HG03460 (cell line): ENCODE measurements around the gene DPH3.

ENCODE experiments used
- ATAC-seq: cut with Tn5 transposase; IDR thresholded peaks from one replicate; pipeline ENCODE4 v1.9.1; 2021; ENCODE audit not compliant: unreplicated experiment

The DPH3 gene

GRCh38 chr3:16294844-16295243, 30.1 kb upstream of the DPH3 start:
- ATAC-seq: no peak

GRCh38 chr3:16290827-16291196, 26.1 kb upstream of the DPH3 start:
- ATAC-seq: peak; percentile 49

- ATAC-seq: peak; percentile 5
Observed at GRCh38 chr3:16290007-16290826, 25.5 kb upstream of the DPH3 start.

GRCh38 chr3:16289144-16289889, 24.6 kb upstream of the DPH3 start:
- ATAC-seq: no peak

GRCh38 chr3:16288664-16289063, 23.9 kb upstream of the DPH3 start:
- ATAC-seq: no peak

- ATAC-seq: no peak
Observed at GRCh38 chr3:16286751-16287543, 22.2 kb upstream of the DPH3 start.

GRCh38 chr3:16286161-16286560, 21.4 kb upstream of the DPH3 start:
- peak; percentile 70 for ATAC-seq

- no peak for ATAC-seq
Observed at GRCh38 chr3:16284633-16285032, 19.9 kb upstream of the DPH3 start.

GRCh38 chr3:16280671-16281070, 15.9 kb upstream of the DPH3 start:
- no peak for ATAC-seq

- no peak for ATAC-seq
Observed at GRCh38 chr3:16279010-16279801, 14.5 kb upstream of the DPH3 start.

GRCh38 chr3:16277471-16277870, 12.7 kb upstream of the DPH3 start:
- ATAC-seq: no peak

GRCh38 chr3:16273867-16274266, 9.1 kb upstream of the DPH3 start:
- no peak for ATAC-seq

- ATAC-seq: no peak
Observed at GRCh38 chr3:16272588-16272987, 7.8 kb upstream of the DPH3 start.

- no peak for ATAC-seq
Observed at GRCh38 chr3:16270855-16271254, 6.1 kb upstream of the DPH3 start.

- ATAC-seq: no peak
Observed at GRCh38 chr3:16266714-16267113, 2.0 kb upstream of the DPH3 start.

GRCh38 chr3:16265455-16265786, 678 bp upstream of the DPH3 start:
- no peak for ATAC-seq

GRCh38 chr3:16264174-16264707, 502 bp downstream of the DPH3 start:
- ATAC-seq: peak; percentile 3

- no peak for ATAC-seq
Observed at GRCh38 chr3:16262174-16262573, 2.6 kb downstream of the DPH3 start.

- ATAC-seq: no peak
Observed at GRCh38 chr3:16260046-16260445, 4.7 kb downstream of the DPH3 start.

- no peak for ATAC-seq
Observed at GRCh38 chr3:16258866-16259265, 5.9 kb downstream of the DPH3 start.

GRCh38 chr3:16258177-16258576, 6.6 kb downstream of the DPH3 start:
- no peak for ATAC-seq
